ENCODE results near the gene OR2A42.
"Not testable (repeated sequence)": the region's sequence is repeated elsewhere in the genome, so short reads cannot be mapped to it uniquely, and the experiment has no call there.

GRCh38 chr7:144252307-144252706 lies 12.9 kb upstream of the OR2A42 start:
- TF ChIP-seq ZFX (IDR thresholded peaks at IDR 0.05; ENCODE audit: borderline replicate concordance); CTCF (IDR thresholded peaks at IDR 0.05): not testable (repeated sequence)
